Islet precursor cell (in vitro differentiated cells): ENCODE measurements around the gene TBC1D10A.

Experiments
- DNase-seq: peaks from one replicate; pipeline ENCODE4 v3.0.0-alpha.2; 2018

Gene TBC1D10A

DNA sequence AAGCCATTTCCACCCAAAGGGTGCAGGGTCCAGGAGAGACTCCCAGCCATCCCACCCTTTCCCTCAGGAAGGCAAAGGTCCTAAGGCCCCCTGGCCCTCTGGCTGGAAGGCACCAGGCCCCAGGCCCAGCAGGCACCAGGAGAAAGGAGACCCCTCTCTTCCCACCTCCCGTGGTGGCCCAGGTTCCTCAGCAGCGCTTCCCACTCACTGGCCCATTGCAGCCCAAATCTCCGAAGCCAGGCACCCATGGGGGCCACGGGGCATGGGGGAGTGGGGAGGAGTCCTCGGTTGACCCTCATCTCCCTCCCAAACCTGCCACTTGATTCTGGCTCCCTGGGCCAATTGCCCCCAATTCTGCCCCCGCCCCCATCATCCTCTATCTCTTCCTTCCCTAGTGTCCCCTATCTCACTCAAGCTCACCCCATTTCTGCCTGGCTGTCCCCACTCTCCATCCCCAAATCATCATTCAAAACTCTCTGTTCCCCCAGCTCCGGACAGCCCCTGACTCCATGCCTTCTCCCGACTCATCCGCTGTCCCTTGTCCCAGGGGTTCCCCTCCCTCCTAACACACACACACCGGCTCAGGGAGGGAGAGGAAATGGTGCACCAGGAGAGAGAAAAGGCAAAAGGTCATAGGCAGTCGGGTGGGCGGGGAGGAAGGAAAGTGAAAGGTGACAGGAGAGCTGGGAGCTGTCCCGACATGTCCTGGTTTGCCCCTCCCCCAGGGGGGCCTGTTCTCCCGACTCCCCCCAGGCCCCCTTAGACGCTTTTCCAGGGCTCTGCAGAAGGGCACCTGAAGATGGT is 81.4 kb downstream of the TBC1D10A start:
- no peak for DNase-seq

DNA sequence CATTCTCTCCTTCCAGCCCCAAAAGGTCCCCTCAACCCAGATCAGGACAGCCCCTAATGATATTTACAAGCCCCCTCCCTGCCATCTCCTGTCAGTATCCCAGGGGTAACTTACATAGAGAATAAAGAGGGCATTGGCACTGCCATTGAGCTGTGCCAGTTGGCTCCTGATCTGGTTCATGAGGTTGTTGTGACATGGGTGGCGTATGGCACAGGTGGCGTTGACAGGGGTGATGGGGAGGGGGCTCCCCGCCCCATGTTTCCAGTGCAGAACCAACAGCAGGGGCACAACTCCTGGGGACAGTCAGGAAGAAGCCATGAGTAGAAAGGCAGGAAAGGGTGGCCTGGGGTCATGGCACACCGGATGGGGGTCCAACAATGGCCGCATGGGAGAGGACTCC is 82.1 kb downstream of the TBC1D10A start:
- DNase-seq = no peak

DNA sequence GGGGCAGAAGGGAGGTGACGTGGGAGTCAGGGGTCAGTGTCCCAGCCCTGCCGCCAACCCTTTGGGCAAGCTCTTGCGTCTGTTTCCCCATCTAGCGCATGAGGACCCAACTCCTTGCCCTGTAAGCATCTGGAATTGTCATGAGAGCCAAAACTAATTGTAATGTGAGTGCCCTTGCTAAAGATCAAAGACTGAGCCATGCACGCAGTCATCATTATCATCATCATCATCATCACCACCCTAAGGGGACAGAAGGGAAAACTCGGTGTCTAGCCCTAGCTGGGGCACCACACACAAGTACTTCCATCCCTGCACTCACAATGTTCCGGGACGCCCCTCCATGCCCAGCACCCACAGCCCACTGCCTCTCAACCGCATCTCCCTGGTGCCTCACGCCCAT is 82.7 kb downstream of the TBC1D10A start:
- no peak for DNase-seq

DNA sequence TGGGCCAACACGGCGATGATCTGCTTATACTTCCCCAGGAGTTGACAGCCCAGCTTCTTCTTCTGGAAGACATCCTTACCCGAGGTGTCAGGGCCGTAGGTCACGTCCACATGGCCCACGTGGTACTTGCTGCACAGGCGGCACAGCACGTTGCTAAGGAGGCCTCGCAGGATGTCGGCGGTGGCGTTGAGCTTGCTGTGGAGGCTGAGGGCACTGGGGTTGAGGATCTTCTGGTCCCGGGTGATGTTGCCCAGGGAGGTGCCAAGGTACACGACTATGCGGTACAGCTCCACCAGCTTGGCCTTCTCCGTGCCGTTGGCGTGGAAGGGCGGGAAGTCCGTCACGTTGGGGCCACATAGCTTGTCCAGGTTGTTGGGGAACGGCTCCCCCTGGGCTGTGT is 83.1 kb downstream of the TBC1D10A start:
- DNase-seq = no peak
